ENCODE data around the gene ITPR2. TPM values are rescaled to one million over a fixed set of nuclear protein-coding genes. Genes with fewer than 3 reads are reported as not detected.
"Not testable (repeated sequence)": the region's sequence is repeated elsewhere in the genome, so short reads cannot be mapped to it uniquely, and the experiment has no call there.

ITPR2 gene
- total and polyA plus RNA-seq, 2 of the 8 experiments (the other 6 are each of a cell fraction or from before 2014, with no cell fraction given), result 4.1 to 48.3 TPM

DNA sequence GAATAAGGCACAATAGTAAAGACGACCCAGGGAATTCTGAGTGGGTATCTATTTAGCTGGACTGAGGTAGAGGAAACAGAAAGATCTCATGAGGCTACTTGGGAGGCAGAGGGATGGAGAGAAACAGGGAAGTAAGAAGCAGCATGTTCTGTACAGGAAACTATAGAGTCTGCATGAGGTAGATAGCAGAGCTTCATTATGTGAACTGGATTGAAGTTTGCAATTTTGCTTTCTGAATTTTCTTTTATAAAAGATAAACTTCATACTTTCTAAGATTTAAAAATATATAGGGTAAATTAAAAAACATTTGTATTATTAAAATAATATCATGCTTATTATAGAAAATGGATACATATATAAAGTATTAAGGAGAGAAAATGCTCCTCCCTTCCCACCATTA, 399.3 kb downstream of the ITPR2 start:
- CTCF ChIA-PET (ENCODE audit: partially characterized antibody), result interaction anchor here (0.7 to 3.7 kb wide), 10 partner anchors 11 to 255 kb away, joined by 3 to 18 read pairs (median 3); no protein-coding TSS in a partner anchor
- H3K23ac ChIP-seq (ENCODE audit: insufficient read length); H3K9me3 ChIP-seq (ENCODE audit: insufficient read depth in 2 of 2, low read depth in 1 of 2, low read length in 1 of 2); DNase-seq (ENCODE audit: low read depth in 1 of 2, low spot score in 2 of 2); H3K56ac ChIP-seq (replicated peaks; ENCODE audit: insufficient read length, low read depth, low read length); H3K4ac ChIP-seq (replicated peaks; ENCODE audit: insufficient read length, low read depth, low read length); H2BK15ac ChIP-seq (ENCODE audit: low read length); H3K4me1 ChIP-seq (replicated peaks in 1 of 4; ENCODE audit: control insufficient read depth in 3 of 4, insufficient read depth in 4 of 4, low read length in 3 of 4); H4K5ac ChIP-seq (ENCODE audit: insufficient read length, low read depth, low read length); H3K27me3 ChIP-seq (replicated peaks in 1 of 4; ENCODE audit: control insufficient read depth in 3 of 4, extremely low read depth in 1 of 4, insufficient read depth in 3 of 4, low read length in 3 of 4); H4K20me1 ChIP-seq (replicated peaks in 1 of 2; ENCODE audit: control insufficient read depth in 1 of 2, insufficient read depth in 2 of 2, low read length in 2 of 2); H2AK5ac ChIP-seq (ENCODE audit: low read depth, low read length); H4K8ac ChIP-seq (ENCODE audit: extremely low read depth, insufficient read depth, low read length); H3K4me2 ChIP-seq (ENCODE audit: insufficient read depth in 1 of 2, low read depth in 2 of 2, low read length in 2 of 2); H2BK20ac ChIP-seq (ENCODE audit: low read length); FAIRE-seq; H2BK12ac ChIP-seq (ENCODE audit: low read depth, low read length); H3K4me3 ChIP-seq (ENCODE audit: extremely low read depth in 1 of 4, insufficient read depth in 2 of 4, low read depth in 3 of 4, low read length in 4 of 4); H3K14ac ChIP-seq (ENCODE audit: insufficient read length); POLR2A ChIA-PET (ENCODE audit: partially characterized antibody); H2AFZ ChIP-seq (ENCODE audit: low read length); H4K91ac ChIP-seq (replicated peaks; ENCODE audit: insufficient read length, low read length); H3K79me1 ChIP-seq (ENCODE audit: low read depth, low read length); H3K9ac ChIP-seq (replicated peaks in 1 of 4; ENCODE audit: extremely low read depth in 1 of 4, low read depth in 3 of 4, low read length in 3 of 4); H3K27ac ChIP-seq (ENCODE audit: low read depth, low read length); H3K23me2 ChIP-seq (ENCODE audit: low read depth, low read length); H3K79me2 ChIP-seq (ENCODE audit: control insufficient read depth in 1 of 2, insufficient read depth in 2 of 2, low read length in 2 of 2); H3K18ac ChIP-seq (ENCODE audit: extremely low read depth, low read length); H3K36me3 ChIP-seq (ENCODE audit: control insufficient read depth in 2 of 4, insufficient read depth in 4 of 4, low read length in 3 of 4); H2BK120ac ChIP-seq (replicated peaks; ENCODE audit: low read depth, low read length); H2BK5ac ChIP-seq (ENCODE audit: low read depth, low read length): not testable (repeated sequence)
- WGBS, 2 experiments (ENCODE audit: extremely low coverage in 1 of 2, insufficient coverage in 1 of 2, insufficient read length in 1 of 2, insufficient replicate concordance in 2 of 2, low coverage in 1 of 2, low lambda C conversion rate in 2 of 2, missing lambda C conversion rate in 1 of 2), result 94% methylated on average over 1 of the region's 1 CpG; no CpG with 5 or more reads in 1 of the 2 experiments
